Testis (tissue), 3 donors: ENCODE data around the gene SH3RF2. TPM values are rescaled to one million over a fixed set of nuclear protein-coding genes. Genes with fewer than 3 reads are reported as not detected.

Experiments used
- DNase-seq: peaks from one replicate; pipeline ENCODE4 v3.0.0-alpha.2; 2019
- H3K27ac ChIP-seq, 2 donors: fragments of 200-600 bp; sonication (generic); one replicate each; pipeline ENCODE4 v1.5.1; 2019
- H3K27me3 ChIP-seq: fragments of 200-600 bp; sonication (generic); one replicate; pipeline ENCODE4 v1.5.1; 2019
- H3K36me3 ChIP-seq: fragments of 200-600 bp; sonication (generic); one replicate; pipeline ENCODE4 v1.5.1; 2017; ENCODE audit warnings: low read depth; ENCODE audit errors: missing control alignments
- H3K4me1 ChIP-seq: fragments of 200-600 bp; sonication (generic); one replicate; pipeline ENCODE4 v1.5.1; 2019
- H3K4me3 ChIP-seq, 2 donors: fragments of 200-600 bp; sonication (generic); one replicate each; pipeline ENCODE4 v1.5.1; 2017 to 2019
- H3K9me3 ChIP-seq: fragments of 200-600 bp; sonication (generic); one replicate; pipeline ENCODE4 v1.5.1; 2017
- CTCF ChIP-seq, 3 experiments: fragments of 450-650 bp in 2 of 3; fragments of 200-600 bp in 1 of 3; sonication (generic) in 1 of 3; IDR thresholded peaks; one replicate each; pipeline ENCODE4 v1.5.1; 2016 to 2019; ENCODE audit warnings: antibody characterized with exemption in 3 of 3, mild to moderate bottlenecking in 2 of 3, moderate library complexity in 1 of 3
- POLR2A ChIP-seq: fragments of 450-650 bp; IDR thresholded peaks from one replicate; pipeline ENCODE4 v1.6.1; 2017; ENCODE audit warnings: antibody characterized with exemption, mild to moderate bottlenecking, moderate library complexity
- WGBS, 2 donors: methylation state at CpG; one replicate each; pipeline ENCODE4 v1.1.5; 2018; 5-methylcytosine and 5-hydroxymethylcytosine counted together
- intact Hi-C: fragments of 100-400 bp; cut with DNase I; formaldehyde crosslinking; loops from one replicate; pipeline ENCODE4 v1.15.1; 2023; ENCODE audit warnings: low total_unique reads
- polyA plus RNA-seq: library from polyadenylated mRNA; stranded (reverse); fragments of 350-450 nt; fragmentation: Illumina TruSeq; extraction: RNeasy Lipid Tissue Mini Kit (QIAGEN cat#74804); gene quantifications from one replicate; pipeline ENCODE4 v1.2.3, GENCODE V29; 2014; ENCODE audit warnings: low read depth, low replicate concordance; ENCODE audit not compliant: insufficient read depth
- total RNA-seq, 2 donors: library from RNA; depleted of rRNA; stranded (reverse); fragments of >200 nt; gene quantifications; one replicate each; pipeline ENCODE4 v1.2.3, GENCODE V29; 2016

The SH3RF2 gene
- total and polyA plus RNA-seq, 3 donors from 2014 or later, result 127 to 416 (median 378) TPM

- no peaks in the 10 kb centered on the region for H3K27me3 ChIP-seq
- no peaks in the 10 kb centered on the region for H3K36me3 ChIP-seq
- 68 to 72% methylated on average over 6 of the region's 6 CpGs for WGBS, 2 donors
- no peaks in the 10 kb centered on the region for H3K9me3 ChIP-seq
- intact Hi-C loops, result no loop called here
- no peak for TF ChIP-seq CTCF (IDR thresholded peaks at IDR 0.05)
- TF ChIP-seq POLR2A, result no peak
- DNase-seq, result no peak
- no peaks in the 10 kb centered on the region for H3K4me1 ChIP-seq
- no peak overlapping the region for H3K27ac ChIP-seq
- H3K4me3 ChIP-seq, result no peak overlapping the region
Observed at GRCh38 chr5:145996135-145996534, 59.8 kb downstream of the SH3RF2 start.

GRCh38 chr5:145999208-145999607 is 62.8 kb downstream of the SH3RF2 start:
- no peak overlapping the region for H3K27ac ChIP-seq
- no peaks in the 10 kb centered on the region for H3K4me1 ChIP-seq
- WGBS, 2 donors, result 93 to 100% methylated on average over 1 of the region's 1 CpG
- no peaks in the 10 kb centered on the region for H3K9me3 ChIP-seq
- no peak overlapping the region for H3K4me3 ChIP-seq
- H3K27me3 ChIP-seq, result no peaks in the 10 kb centered on the region
- intact Hi-C loops, result no loop called here
- TF ChIP-seq POLR2A (no peak), CTCF (IDR thresholded peaks at IDR 0.05) (no peak)
- no peak for DNase-seq
- H3K36me3 ChIP-seq, result no peaks in the 10 kb centered on the region

- Histone ChIP-seq H3K36me3 (no peaks in the 10 kb centered on the region), H3K4me3 (no peak overlapping the region), H3K9me3 (no peaks in the 10 kb centered on the region), H3K27ac (no peak overlapping the region), H3K4me1 (no peaks in the 10 kb centered on the region), H3K27me3 (no peaks in the 10 kb centered on the region)
- no peak for DNase-seq
- intact Hi-C loops, result no loop called here
- 91 to 95% methylated on average over 9 of the region's 9 CpGs for WGBS, 2 donors
- no peak for TF ChIP-seq POLR2A
- no peak for TF ChIP-seq CTCF (IDR thresholded peaks at IDR 0.05)
Observed at GRCh38 chr5:146000072-146000471, 63.7 kb downstream of the SH3RF2 start.

- intact Hi-C loops, result no loop called here
- H3K4me1 ChIP-seq, result no peaks in the 10 kb centered on the region
- no peak for TF ChIP-seq CTCF (IDR thresholded peaks at IDR 0.05)
- TF ChIP-seq POLR2A, result no peak
- no peak overlapping the region for H3K4me3 ChIP-seq
- no peaks in the 10 kb centered on the region for H3K9me3 ChIP-seq
- WGBS, 2 donors, result 77 to 91% methylated on average over 5 of the region's 5 CpGs
- no peaks in the 10 kb centered on the region for H3K27me3 ChIP-seq
- H3K36me3 ChIP-seq, result no peaks in the 10 kb centered on the region
- DNase-seq, result no peak
- H3K27ac ChIP-seq, result no peak overlapping the region
Observed at GRCh38 chr5:146001544-146002190, 65.3 kb downstream of the SH3RF2 start.

- no peak for DNase-seq
- H3K4me3 ChIP-seq, result no peak overlapping the region
- H3K36me3 ChIP-seq, result no peaks in the 10 kb centered on the region
- no peaks in the 10 kb centered on the region for H3K9me3 ChIP-seq
- TF ChIP-seq CTCF (IDR thresholded peaks at IDR 0.05) (no peak), POLR2A (no peak)
- no peaks in the 10 kb centered on the region for H3K27me3 ChIP-seq
- intact Hi-C loops, result no loop called here
- 71 to 77% methylated on average over 7 of the region's 7 CpGs for WGBS, 2 donors
- no peak overlapping the region for H3K27ac ChIP-seq
- H3K4me1 ChIP-seq, result no peaks in the 10 kb centered on the region
Observed at GRCh38 chr5:146002491-146002890, 66.1 kb downstream of the SH3RF2 start.
